ENCODE results near the gene MGAT3. TPM values are rescaled to one million over a fixed set of nuclear protein-coding genes. Genes with fewer than 3 reads are reported as not detected.

The MGAT3 gene
- total and polyA plus RNA-seq, 2 donors (not counting 3 experiments of a cell fraction or from before 2014, with no cell fraction given): not detected

DNA sequence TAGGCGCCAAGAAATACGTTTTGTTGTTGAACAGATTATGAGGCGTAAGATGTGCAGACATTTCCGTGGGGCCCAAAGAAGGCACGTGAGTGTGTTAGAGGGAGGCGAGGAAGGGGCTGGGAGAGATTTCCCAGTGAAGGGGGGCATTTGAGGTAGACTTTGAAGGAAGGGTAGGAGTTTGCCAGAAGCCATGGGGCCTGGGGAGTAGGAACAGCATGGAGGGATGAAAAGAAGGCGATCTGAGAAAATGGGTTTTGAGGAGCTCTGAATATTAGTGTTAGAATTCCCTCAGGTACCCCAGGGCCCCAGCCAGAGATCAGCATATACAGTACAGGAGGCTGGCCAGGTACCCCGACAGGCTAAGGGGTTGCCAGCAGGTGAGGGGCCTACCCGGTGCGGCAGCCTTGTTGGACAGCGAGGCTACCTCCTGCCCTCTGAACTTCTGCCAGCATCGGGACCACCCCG, 44.9 kb downstream of the MGAT3 start:
- DNase-seq (ENCODE audit: low read depth, low spot score): no peak
- no TSS peak for BruUV-seq (replicated peaks)

More for the DNA sequence above, 44.9 kb downstream of the MGAT3 start:
- TF ChIP-seq JUN (IDR thresholded peaks at IDR 0.05; ENCODE audit: borderline replicate concordance, insufficient read depth, insufficient read length, low read depth) (no peak), GATA2 (IDR thresholded peaks at IDR 0.05; ENCODE audit: insufficient read depth, insufficient read length, low read depth, low read length) (no peak), POLR2AphosphoS5 (IDR thresholded peaks at IDR 0.05; ENCODE audit: insufficient read depth, low read depth, low read length) (no peak), MYC (IDR thresholded peaks at IDR 0.05; ENCODE audit: low read depth, low read length) (no peak), FOS (IDR thresholded peaks at IDR 0.05; ENCODE audit: borderline replicate concordance, insufficient read depth, low read length) (no peak), EZH2 (IDR thresholded peaks at IDR 0.05; ENCODE audit: borderline replicate concordance, low read depth, low read length, severe bottlenecking) (no peak), POLR2A (IDR thresholded peaks at IDR 0.05; ENCODE audit: low read depth, low read length) (no peak)
- TF ChIP-seq, protein P1, sequence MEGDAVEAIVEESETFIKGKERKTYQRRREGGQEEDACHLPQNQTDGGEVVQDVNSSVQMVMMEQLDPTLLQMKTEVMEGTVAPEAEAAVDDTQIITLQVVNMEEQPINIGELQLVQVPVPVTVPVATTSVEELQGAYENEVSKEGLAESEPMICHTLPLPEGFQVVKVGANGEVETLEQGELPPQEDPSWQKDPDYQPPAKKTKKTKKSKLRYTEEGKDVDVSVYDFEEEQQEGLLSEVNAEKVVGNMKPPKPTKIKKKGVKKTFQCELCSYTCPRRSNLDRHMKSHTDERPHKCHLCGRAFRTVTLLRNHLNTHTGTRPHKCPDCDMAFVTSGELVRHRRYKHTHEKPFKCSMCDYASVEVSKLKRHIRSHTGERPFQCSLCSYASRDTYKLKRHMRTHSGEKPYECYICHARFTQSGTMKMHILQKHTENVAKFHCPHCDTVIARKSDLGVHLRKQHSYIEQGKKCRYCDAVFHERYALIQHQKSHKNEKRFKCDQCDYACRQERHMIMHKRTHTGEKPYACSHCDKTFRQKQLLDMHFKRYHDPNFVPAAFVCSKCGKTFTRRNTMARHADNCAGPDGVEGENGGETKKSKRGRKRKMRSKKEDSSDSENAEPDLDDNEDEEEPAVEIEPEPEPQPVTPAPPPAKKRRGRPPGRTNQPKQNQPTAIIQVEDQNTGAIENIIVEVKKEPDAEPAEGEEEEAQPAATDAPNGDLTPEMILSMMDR (IDR thresholded peaks at IDR 0.05; ENCODE audit: extremely low read depth in 1 of 2, insufficient read depth in 1 of 2, low read depth in 1 of 2, low read length in 2 of 2): no peak
- TF ChIP-seq, protein P2, sequence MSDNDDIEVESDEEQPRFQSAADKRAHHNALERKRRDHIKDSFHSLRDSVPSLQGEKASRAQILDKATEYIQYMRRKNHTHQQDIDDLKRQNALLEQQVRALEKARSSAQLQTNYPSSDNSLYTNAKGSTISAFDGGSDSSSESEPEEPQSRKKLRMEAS (IDR thresholded peaks at IDR 0.05; ENCODE audit: insufficient read depth, insufficient read length): no peak
- Histone ChIP-seq H3K27me3 (ENCODE audit: control insufficient read depth in 2 of 2, insufficient read depth in 2 of 2, low read length in 2 of 2) (peaks cover 0 to 3% of the 10 kb centered on the region in 2 experiments), H4K20me1 (replicated peaks; ENCODE audit: control insufficient read depth, extremely low read depth, insufficient read depth, low read length) (no peaks in the 10 kb centered on the region), H3K9me3 (replicated peaks; ENCODE audit: control insufficient read depth, insufficient read depth, low read length) (no peaks in the 10 kb centered on the region), H3K27ac (ENCODE audit: insufficient read depth, low read depth, low read length) (no peak overlapping the region), H3K4me2 (ENCODE audit: insufficient read depth, low read length) (peak overlapping the region; percentile 51), H2AFZ (ENCODE audit: low read depth, low read length) (peak overlapping the region; percentile 80), H3K9me1 (replicated peaks; ENCODE audit: control insufficient read depth, extremely low read depth, insufficient read depth, low read length) (no peaks in the 10 kb centered on the region), H3K4me3 (replicated peaks in 1 of 3; ENCODE audit: insufficient read depth in 1 of 3, low read depth in 1 of 3, low read length in 3 of 3) (peak overlapping the region in 2 of 3 experiments; percentile 51 to 76), H3K36me3 (ENCODE audit: control insufficient read depth in 2 of 2, extremely low read depth in 1 of 2, insufficient read depth in 2 of 2, low read length in 2 of 2) (peaks cover 6 to 13% of the 10 kb centered on the region in 2 experiments), H3K4me1 (ENCODE audit: control insufficient read depth, extremely low read depth, insufficient read depth, low read length) (peaks cover 12% of the 10 kb centered on the region), H3K79me2 (ENCODE audit: control insufficient read depth, insufficient read depth, low read length) (peaks cover 32% of the 10 kb centered on the region), H3K9ac (replicated peaks; ENCODE audit: extremely low read depth, insufficient read depth, low read length) (no peak overlapping the region)
- dilution Hi-C loops (cut with MboI; ENCODE audit: extremely low pct_ligation_motif_present, low sequenced_read_pairs): no loop called here
- POLR2A ChIA-PET: interaction anchor here (0.7 to 1.6 kb wide), 5 partner anchors 15 to 183 kb away, joined by 3 to 12 read pairs (median 5); partner anchors contain the start of gene ATF4
- no peak for FAIRE-seq
- CTCF ChIA-PET: interaction anchor here (0.9 to 4.4 kb wide), 10 partner anchors 9 to 102 kb away, joined by 3 to 38 read pairs (median 8); partner anchors contain the start of genes ATF4 and TAB1
- intact Hi-C loops (cut with micrococcal nuclease): loop anchor here (1.0 to 5.0 kb wide), 3 partner anchors 19 to 64 kb away; partner anchors contain the start of gene ATF4

Data from endothelial cell of umbilical vein (primary cell).